Ecto neural progenitor cell (in vitro differentiated cells): ENCODE measurements around the gene FKBP5.
A peak's percentile ranks its signal among the peaks of the same experiment; 100 is the strongest.
"Not testable (repeated sequence)": the region's sequence is repeated elsewhere in the genome, so short reads cannot be mapped to it uniquely, and the experiment has no call there.

ENCODE experiments used
- DNase-seq: peaks from one replicate; pipeline ENCODE4 v3.0.0-alpha.2; 2018; ENCODE audit warnings: low spot score

The FKBP5 gene

DNA sequence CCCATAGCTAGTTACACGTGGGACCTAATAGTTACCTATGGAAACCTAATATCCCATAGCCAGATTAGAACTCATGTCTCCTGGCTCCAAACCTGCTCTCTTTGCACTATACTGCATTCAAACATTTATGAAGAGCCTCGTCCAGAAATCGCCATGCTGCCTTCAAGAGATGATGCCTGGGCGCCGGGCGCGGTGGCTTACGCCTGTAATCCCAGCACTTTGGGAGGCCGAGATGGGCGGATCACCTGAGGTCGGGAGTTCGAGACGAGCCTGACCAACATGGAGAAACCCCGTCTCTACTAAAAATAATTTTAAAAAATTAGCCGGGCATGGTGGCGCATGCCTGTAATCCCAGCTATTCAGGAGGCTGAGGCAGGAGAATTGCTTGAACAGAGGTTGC is 1.3 kb upstream of the FKBP5 start:
- not testable (repeated sequence) for DNase-seq

- DNase-seq, result peak; percentile 78
These were observed 784 bp downstream of the FKBP5 start for GRCh38 chr6:35687658-35688604.

DNA sequence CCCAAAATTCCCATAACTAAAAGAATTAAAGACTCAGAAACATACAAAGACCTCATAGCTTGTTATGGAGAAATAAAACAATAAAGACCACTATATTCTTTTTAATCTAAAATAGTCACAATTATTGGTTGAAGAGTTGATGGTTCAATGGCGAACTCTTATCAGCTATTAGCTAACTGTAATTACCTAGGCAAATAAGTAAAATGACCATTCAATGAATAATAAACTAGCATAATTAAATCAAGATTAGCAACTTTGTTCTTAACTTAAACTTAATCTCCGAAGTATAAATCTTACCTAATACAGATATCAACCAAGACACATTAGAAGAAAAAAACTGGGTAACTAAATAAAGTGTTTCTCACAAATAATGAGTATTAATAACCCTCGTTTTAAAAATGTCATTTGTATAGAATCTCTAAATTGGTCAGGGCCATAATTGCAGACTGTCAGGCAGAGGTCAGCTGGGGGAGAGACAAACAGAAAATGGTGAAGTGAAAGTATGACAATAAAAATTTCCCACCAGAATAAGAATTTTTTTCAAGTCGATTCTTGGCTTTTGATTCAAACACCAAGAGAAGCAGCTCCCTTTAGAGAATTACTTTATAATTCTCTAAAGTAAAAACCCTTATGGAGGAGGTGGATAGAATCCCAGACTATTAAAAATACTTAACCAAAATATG is 1.7 kb downstream of the FKBP5 start:
- DNase-seq, result no peak

DNA sequence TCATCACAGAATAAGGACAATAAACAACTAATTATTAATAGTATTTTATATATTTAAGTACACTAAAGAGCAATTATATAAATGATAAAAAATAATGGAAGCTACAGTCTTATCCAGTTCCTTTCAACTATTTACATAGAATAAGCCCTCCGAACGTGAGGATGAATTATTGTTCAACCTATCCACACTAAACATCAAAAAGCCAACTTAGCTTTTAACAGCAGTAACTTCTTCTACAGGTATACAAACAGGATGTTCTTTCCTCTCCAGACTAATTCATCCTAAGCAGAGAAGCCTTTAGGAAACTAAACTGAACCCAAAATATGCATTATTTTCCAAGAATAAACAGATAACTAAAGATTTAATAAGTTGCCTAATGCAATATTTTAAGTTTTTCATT is 2.3 kb downstream of the FKBP5 start:
- DNase-seq, result no peak

DNA sequence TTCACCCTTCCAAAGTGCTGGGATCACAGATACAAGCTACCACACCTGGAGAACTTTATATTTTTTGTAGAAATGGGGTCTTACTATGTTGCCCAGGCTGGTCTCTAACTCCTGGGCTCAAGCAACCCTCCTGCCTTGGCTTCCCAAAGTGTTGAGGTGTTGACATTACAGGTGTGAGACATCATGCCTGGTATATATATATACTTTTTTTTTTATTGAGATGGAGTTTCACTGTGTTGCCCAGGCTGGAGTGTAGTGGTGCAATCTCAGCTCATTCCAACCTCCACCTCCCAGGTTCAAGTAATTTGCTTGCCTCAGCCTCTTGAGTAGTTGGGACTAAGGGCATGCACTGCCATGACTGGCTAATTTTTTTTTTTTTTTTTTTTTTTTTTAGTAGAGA is 5.4 kb downstream of the FKBP5 start:
- DNase-seq, result no peak

GRCh38 chr6:35681298-35681697 is 7.4 kb downstream of the FKBP5 start:
- DNase-seq, result no peak

GRCh38 chr6:35679399-35679798 is 9.3 kb downstream of the FKBP5 start:
- no peak for DNase-seq

GRCh38 chr6:35678814-35679213 is 9.9 kb downstream of the FKBP5 start:
- DNase-seq, result no peak

- no peak for DNase-seq
These were observed 10.6 kb downstream of the FKBP5 start for GRCh38 chr6:35678021-35678654.

DNA sequence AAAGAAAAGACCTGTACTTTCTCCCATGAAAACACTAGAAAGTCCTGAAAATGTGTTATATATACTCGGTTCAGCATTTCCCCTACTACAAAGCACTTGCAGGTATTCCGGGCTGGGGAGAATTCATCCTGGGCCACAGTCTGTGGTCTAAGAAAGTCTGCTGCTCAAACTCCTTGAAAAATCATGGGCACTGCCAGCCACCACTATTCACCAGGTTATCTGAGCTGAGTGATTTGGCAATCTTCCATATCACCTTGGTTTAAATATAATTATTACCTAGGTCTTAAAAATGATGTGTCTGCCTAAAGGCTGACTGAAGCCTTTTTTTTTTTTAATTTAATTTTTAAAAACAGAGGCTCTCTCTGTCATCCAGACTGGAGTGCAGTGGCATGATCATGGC is 11.3 kb downstream of the FKBP5 start:
- no peak for DNase-seq

DNA sequence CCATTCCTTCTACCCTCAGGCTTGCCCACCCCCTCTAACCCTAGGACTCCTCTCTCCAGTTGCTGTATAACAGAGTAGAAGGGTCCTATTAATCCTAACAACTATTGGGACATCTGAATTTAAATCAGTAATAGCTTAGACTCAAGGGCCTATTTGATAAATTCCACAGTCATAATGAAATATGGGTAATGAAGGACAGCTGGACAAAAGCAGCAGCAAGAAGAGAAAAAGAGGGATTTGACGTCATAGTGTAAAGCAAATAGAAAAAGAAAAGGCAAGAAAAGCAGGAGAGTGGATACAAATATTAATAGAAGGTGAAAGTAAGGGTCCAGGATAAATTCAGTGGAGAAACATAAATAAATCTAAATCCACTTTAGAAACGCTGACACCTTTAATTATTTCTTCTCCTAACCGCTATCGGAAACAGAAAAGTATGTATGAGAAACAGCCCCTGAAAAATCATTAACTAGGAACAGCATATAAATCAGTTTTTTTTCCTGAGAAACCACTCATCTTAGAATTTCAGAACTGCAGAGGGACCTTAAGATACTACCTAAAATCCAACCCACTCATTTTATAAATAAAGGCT is 12.8 kb downstream of the FKBP5 start:
- DNase-seq, result no peak

- no peak for DNase-seq
These were observed 14.1 kb downstream of the FKBP5 start for GRCh38 chr6:35674594-35674993.

GRCh38 chr6:35673755-35674154 is 15.0 kb downstream of the FKBP5 start:
- DNase-seq, result no peak

DNA sequence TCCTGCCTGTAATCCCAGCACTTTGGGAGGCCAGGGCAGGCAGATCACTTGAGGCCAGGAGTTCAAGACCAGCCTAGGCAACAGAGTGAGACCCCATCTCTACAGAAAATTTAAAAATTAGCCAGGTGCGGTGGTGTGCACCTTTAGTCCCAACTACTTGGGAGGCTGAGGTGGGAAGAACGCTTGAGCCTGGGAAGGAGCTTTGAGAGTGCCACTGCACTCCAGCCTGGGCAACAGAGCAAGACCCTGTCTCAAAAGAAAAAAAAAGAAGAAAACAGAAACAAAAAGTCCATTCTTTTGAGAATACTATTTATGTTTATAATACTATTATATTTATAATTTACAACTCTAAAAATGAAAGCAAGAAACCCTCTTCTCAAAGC is 15.4 kb downstream of the FKBP5 start:
- DNase-seq, result not testable (repeated sequence)

DNA sequence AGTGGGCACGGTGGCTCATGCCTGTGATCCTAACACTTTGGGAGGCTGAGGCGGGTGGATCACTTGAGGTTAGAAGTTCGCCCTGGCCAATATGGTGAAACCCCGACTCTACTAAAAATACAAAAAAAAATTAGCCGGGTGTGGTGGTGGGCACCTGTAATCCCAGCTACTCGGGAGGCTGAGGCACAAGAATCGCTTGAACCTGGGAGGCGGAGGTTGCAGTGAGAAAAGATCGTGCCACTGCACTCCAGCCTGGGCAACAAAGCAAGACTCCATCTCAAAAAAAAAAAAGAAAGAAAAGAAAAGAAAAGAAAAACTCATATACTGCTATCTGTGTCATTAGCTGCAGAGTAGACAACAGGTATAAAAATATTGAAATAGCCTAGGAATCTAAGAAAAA is 18.3 kb downstream of the FKBP5 start:
- DNase-seq, result not testable (repeated sequence)

DNA sequence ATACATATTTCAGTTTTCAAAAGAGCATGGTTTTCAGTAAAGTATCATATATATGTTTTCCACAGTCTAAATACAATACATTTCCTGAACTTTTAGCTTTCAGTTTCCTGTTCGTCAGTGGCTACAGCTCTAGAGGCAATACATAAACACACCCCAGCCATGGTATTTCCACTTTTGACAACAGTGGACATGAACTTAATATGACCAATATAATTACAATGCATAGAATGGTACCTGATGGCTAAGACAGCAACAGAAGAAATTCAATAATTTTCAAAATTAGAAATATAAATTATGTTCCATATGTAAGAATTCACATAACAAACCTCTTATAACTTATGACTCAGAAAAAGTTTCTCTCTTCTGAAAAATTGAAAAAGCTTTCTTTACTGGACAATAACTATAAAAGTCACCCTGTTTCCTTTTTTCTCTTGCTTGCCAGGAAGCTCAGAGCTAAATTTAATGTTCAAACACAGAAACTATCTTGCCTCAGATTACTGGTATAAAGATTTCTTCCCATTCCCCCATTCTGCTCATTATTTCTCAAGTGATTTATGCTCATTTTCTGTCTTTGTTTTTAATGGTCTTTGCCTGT is 19.2 kb downstream of the FKBP5 start:
- no peak for DNase-seq

DNA sequence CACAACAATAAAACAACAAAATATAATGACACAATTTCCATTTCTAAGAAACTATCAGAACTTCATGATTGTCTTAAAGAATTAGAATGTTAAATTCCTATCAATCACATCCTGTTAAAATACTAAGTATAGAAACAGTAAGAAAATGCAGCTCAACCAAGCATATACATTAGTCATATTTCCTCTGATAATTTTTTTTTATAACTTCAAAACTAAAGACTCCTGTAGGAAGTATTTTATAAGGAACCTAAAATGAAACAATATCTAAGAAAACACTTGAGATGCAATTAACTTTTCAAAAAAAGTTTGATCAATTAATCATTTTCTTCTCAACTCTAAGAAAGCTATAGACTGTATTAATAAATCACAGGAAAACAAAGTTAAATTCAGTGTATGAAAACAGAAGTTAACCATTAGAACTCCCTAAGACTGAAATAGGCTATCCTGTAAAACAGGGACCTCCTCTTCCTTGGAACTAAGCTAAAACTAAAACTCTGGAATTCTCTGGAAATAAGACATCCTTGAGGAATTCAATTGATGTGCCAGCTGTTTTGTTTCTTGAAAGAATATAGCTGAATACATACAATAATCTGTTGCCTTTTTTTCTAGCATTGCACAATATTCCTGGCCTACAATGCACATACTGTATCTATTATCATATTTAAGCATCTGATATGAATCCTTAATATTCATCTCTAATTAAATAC is 19.8 kb downstream of the FKBP5 start:
- DNase-seq, result no peak

GRCh38 chr6:35668096-35668495 is 20.6 kb downstream of the FKBP5 start:
- DNase-seq, result no peak

- DNase-seq, result no peak
These were observed 23.1 kb downstream of the FKBP5 start for GRCh38 chr6:35665573-35665972.

- no peak for DNase-seq
These were observed 23.8 kb downstream of the FKBP5 start for GRCh38 chr6:35664945-35665344.

- DNase-seq, result no peak
These were observed 25.1 kb downstream of the FKBP5 start for GRCh38 chr6:35663447-35664235.
